Measurements from ENCODE around the gene TPRA1. TPM values are rescaled to one million over a fixed set of nuclear protein-coding genes. Genes with fewer than 3 reads are reported as not detected.

TPRA1 gene
- total RNA-seq, 1 donor from 2014 or later: 11.8 TPM

DNA sequence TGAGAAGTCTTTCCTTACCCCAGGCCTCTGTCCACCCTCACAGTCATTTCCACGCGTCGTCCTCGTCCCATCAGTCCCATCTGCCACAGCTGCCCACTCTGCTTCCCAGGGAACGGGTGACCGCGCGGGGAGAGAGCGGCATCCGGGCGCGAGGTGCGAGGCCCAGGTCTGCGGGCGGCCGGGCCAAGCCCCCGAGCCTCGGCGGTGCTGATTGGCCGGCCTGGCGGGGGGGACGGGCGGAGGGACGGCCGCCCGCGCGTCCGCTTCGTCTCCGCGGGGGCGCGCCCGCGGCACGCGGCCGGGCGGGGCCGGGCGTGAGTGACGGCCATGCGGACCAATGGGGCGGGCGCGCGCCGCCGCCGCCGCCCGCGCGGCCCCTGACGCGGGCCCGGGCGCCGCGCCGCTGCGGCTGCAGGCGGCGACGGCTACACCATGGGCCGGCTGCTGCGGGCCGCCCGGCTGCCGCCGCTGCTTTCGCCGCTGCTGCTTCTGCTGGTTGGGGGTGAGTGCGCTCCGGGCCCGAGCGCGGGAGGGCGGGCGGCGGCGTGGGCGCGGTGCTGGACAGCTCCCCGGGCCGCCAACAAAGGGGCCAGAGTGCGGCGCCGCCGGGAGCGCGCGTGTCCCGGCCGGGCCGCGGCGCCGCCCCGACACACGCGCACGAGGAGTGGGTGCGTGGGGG lies 38.4 kb upstream of the TPRA1 start, which contains the start of gene PODXL2:
PODXL2 (plus strand) TSS at position 398 of the 679 bp plus-strand sequence; CDS start at position 433, 35 bp downstream.
- no peak within 1 kb of the TSS for H3K27ac ChIP-seq
- Mint-ChIP-seq H3K4me3 (peak within 1 kb of the TSS; percentile 90), H3K9me3 (no peaks in the 10 kb centered on the region), H3K4me1 (peaks cover 27% of the 10 kb centered on the region), H3K27me3 (ENCODE audit: insufficient read depth, low read depth) (peaks cover 30% of the 10 kb centered on the region), H3K36me3 (peaks cover 2% of the 10 kb centered on the region), H3K27ac (peak within 1 kb of the TSS; percentile 64)
- H3K4me1 ChIP-seq: peaks cover 18% of the 10 kb centered on the region
- no peaks in the 10 kb centered on the region for H3K36me3 ChIP-seq
- peak within 1 kb of the TSS; percentile 42 for H2AFZ ChIP-seq (replicated peaks)
- H3F3A ChIP-seq (ENCODE audit: low read depth): peaks cover 19% of the 10 kb centered on the region
- H3K27me3 ChIP-seq: peaks cover 47% of the 10 kb centered on the region
- H3K79me2 ChIP-seq (ENCODE audit: low read depth): no peaks in the 10 kb centered on the region
- H3K4me2 ChIP-seq: peak within 1 kb of the TSS; percentile 82
- peak; percentile 90 for DNase-seq (ENCODE audit: low spot score)
- peak within 1 kb of the TSS; percentile 47 for H3K4me3 ChIP-seq
- TF ChIP-seq, protein P1, sequence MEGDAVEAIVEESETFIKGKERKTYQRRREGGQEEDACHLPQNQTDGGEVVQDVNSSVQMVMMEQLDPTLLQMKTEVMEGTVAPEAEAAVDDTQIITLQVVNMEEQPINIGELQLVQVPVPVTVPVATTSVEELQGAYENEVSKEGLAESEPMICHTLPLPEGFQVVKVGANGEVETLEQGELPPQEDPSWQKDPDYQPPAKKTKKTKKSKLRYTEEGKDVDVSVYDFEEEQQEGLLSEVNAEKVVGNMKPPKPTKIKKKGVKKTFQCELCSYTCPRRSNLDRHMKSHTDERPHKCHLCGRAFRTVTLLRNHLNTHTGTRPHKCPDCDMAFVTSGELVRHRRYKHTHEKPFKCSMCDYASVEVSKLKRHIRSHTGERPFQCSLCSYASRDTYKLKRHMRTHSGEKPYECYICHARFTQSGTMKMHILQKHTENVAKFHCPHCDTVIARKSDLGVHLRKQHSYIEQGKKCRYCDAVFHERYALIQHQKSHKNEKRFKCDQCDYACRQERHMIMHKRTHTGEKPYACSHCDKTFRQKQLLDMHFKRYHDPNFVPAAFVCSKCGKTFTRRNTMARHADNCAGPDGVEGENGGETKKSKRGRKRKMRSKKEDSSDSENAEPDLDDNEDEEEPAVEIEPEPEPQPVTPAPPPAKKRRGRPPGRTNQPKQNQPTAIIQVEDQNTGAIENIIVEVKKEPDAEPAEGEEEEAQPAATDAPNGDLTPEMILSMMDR (IDR thresholded peaks at IDR 0.05): no peak
- TF ChIP-seq EZH2 (IDR thresholded peaks at IDR 0.05): no peak
- TF ChIP-seq EZH2phosphoT487 (IDR thresholded peaks at IDR 0.05): no peak
- H4K20me1 ChIP-seq (ENCODE audit: low read depth): peaks cover 41% of the 10 kb centered on the region
- H3K9ac ChIP-seq: no peak within 1 kb of the TSS
- no peaks in the 10 kb centered on the region for H3K9me3 ChIP-seq (ENCODE audit: low read depth)

DNA sequence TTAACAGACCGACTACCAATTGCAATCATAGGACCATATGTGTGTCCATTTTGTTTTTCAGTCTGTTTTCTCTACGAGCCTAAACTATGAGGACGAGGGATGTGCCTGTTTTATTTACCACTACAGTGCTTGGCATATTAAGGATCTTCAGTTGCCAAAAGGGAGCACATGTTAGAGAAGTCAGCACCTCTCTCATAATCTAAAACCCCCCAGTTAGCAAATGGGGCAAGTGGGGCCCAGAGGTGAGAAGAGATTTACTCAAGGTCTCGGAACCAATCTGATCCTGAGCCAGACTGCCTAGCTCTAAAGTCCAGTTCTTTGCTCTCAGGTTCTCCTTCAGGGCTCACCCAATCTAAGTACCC lies 37.9 kb upstream of the TPRA1 start:
- H3K36me3 Mint-ChIP-seq: peaks cover 2% of the 10 kb centered on the region
- peaks cover 19% of the 10 kb centered on the region for H3F3A ChIP-seq (ENCODE audit: low read depth)
- H3K27ac ChIP-seq: no peak overlapping the region
- H3K79me2 ChIP-seq (ENCODE audit: low read depth): no peaks in the 10 kb centered on the region
- peak overlapping the region; percentile 64 for H3K27ac Mint-ChIP-seq
- H3K9me3 Mint-ChIP-seq: no peaks in the 10 kb centered on the region
- H3K9me3 ChIP-seq (ENCODE audit: low read depth): no peaks in the 10 kb centered on the region
- H3K4me1 Mint-ChIP-seq: peaks cover 27% of the 10 kb centered on the region
- peaks cover 30% of the 10 kb centered on the region for H3K27me3 Mint-ChIP-seq (ENCODE audit: insufficient read depth, low read depth)
- peaks cover 47% of the 10 kb centered on the region for H3K27me3 ChIP-seq
- H3K4me1 ChIP-seq: peaks cover 15% of the 10 kb centered on the region
- H3K9ac ChIP-seq: no peak overlapping the region
- H4K20me1 ChIP-seq (ENCODE audit: low read depth): peaks cover 36% of the 10 kb centered on the region
- H3K36me3 ChIP-seq: no peaks in the 10 kb centered on the region
- no peak overlapping the region for H3K4me2 ChIP-seq
- TF ChIP-seq, protein P1 (IDR thresholded peaks at IDR 0.05): no peak
- TF ChIP-seq EZH2 (IDR thresholded peaks at IDR 0.05): peak; percentile 0
- peak overlapping the region; percentile 42 for H2AFZ ChIP-seq (replicated peaks)
- H3K4me3 ChIP-seq: no peak overlapping the region
- H3K4me3 Mint-ChIP-seq: peak overlapping the region; percentile 90
- no peak for DNase-seq (ENCODE audit: low spot score)

DNA sequence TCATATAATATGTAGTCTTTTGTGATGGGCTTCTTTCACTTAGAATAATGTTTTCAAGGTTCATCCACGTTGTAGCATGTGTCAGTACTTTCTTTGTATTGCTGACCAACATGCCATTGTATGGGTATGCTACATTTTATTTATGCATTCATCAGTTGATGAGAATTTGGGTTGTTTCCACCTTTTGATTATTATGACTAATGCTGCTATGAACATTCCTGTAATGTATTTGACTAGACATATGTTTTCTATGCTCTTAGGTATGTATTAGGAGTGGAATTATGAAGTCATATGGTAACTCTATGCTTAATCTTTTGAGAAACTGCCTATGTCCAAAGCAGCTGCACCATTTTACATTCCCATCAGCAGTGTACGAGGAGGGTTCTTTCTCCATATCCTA lies 35.3 kb upstream of the TPRA1 start:
- H3K36me3 Mint-ChIP-seq: peaks cover 19% of the 10 kb centered on the region
- Histone ChIP-seq H3K36me3 (no peaks in the 10 kb centered on the region), H3K9ac (no peak overlapping the region), H3K4me2 (no peak overlapping the region), H3K27me3 (peaks cover 47% of the 10 kb centered on the region), H3F3A (ENCODE audit: low read depth) (peaks cover 26% of the 10 kb centered on the region), H3K9me3 (ENCODE audit: low read depth) (no peaks in the 10 kb centered on the region), H3K4me3 (no peak overlapping the region), H3K79me2 (ENCODE audit: low read depth) (no peaks in the 10 kb centered on the region), H3K27ac (no peak overlapping the region), H4K20me1 (ENCODE audit: low read depth) (peaks cover 30% of the 10 kb centered on the region), H3K4me1 (peaks cover 5% of the 10 kb centered on the region), H2AFZ (replicated peaks) (no peak overlapping the region)
- DNase-seq (ENCODE audit: low spot score): no peak
- H3K27me3 Mint-ChIP-seq (ENCODE audit: insufficient read depth, low read depth): peaks cover 26% of the 10 kb centered on the region
- no peak overlapping the region for H3K27ac Mint-ChIP-seq
- TF ChIP-seq EZH2phosphoT487 (IDR thresholded peaks at IDR 0.05) (no peak), EZH2 (IDR thresholded peaks at IDR 0.05) (no peak)
- TF ChIP-seq, protein P1 (IDR thresholded peaks at IDR 0.05): no peak
- no peaks in the 10 kb centered on the region for H3K9me3 Mint-ChIP-seq
- peaks cover 15% of the 10 kb centered on the region for H3K4me1 Mint-ChIP-seq
- H3K4me3 Mint-ChIP-seq: no peak overlapping the region

Measured in neural progenitor cell (in vitro differentiated cells).